OCI-LY1 (cell line): Measurements from ENCODE around the gene APOBEC2.

ENCODE experiments used
- CTCF ChIP-seq: fragments of 200-600 bp; sonication (generic), shearing (Covaris generic); IDR thresholded peaks from 2 replicates; pipeline ENCODE4 v1.5.1; 2017; ENCODE audit warnings: mild to moderate bottlenecking, antibody characterized with exemption, low read length, moderate library complexity, mixed read lengths
- EZH2 ChIP-seq: fragments of 200-600 bp; sonication (generic), shearing (Covaris generic); IDR thresholded peaks from 2 replicates; pipeline ENCODE4 v1.8.0; 2017; ENCODE audit warnings: borderline replicate concordance, mixed run types, mild to moderate bottlenecking, antibody characterized with exemption, low read length, moderate library complexity, mixed read lengths

- no peak for TF ChIP-seq CTCF
- TF ChIP-seq EZH2 = no peak
Measured at GRCh38 chr6:41036186-41036585, 16.8 kb upstream of the APOBEC2 start.
